HG03159 (cell line): Measurements from ENCODE around the gene HOXA2.

Experiments
- ATAC-seq: cut with Tn5 transposase; IDR thresholded peaks from one replicate; pipeline ENCODE4 v1.9.1; 2021; ENCODE audit warnings: mild to moderate bottlenecking, moderate library complexity; ENCODE audit not compliant: unreplicated experiment

The HOXA2 gene

GRCh38 chr7:27112955-27113949 is 10.8 kb upstream of the HOXA2 start:
- ATAC-seq: no peak

DNA sequence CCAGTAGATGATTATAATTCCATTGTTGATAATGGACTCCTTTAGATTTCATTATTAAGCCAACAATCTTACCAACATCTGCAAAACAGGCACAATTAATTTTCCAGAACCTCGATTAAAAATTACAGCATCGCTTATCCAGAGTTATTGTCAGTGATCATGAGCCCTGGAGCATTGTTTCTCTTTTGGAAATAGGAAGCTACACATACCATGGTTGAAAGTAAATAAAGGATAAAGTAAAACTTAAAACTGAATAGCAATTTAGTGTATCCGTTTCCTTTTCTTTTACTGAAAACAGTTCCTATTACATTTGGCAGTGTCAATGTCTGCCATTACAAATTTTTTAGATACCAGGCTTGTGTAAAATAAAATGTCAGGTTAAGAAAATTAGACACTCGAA is 9.9 kb upstream of the HOXA2 start:
- ATAC-seq: no peak

DNA sequence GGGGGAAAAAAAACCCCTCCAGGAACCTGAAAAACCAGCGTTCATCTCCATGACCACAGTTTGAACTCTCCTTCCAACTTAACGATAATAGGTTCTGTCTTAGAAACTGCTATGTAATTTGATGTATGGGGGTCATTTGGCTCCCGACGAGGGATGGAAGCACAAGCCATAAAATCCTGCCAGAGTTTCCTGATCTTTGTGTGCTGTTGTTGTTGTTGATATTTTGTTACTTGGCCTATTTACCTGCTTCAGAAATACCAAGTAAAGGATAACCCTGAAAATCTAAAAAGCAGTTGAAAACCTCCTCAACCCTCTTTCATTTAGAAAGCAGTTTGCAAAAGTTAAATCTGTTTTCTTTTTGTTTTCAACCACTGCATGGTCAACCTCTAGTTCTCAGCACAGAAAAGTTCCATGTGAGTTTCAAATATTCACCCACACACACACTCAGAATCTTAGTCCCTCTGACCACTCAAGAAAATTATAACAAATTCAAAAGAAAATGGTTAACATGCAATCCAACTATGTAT is 9.3 kb upstream of the HOXA2 start:
- ATAC-seq: no peak

DNA sequence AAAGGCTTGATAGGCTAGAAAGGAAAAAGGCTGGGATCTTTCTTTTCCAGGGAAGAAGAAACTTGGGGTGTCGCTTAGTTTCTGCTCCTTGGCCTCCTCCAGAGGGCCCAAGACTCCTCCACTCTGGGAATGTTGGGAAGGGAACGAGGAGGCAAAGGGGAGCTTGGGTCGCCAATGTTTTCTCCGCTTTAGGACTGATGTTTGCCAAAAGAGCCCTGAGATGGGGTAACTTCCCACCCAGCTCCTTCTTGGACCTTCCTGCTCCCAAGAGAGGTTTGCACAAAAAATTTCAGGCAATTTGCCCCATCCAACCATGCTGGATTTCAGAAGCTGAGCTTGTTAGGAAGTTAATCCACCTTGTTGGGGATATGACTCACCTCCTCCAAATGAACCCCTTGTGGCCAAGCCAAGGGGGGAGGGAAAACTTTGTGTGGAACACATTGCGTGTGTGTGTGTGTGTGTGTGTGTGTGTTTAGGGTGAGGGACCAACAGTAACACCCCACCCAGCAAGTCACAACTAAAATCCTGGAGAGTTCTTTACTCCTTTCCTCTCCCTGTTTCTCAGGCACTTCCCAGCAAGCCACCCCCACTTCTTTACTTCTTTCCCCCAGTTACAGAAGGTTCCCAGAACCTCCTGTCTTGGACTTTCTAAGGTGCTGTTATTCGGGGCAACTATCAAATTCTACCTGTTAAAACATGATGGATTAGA is 8.7 kb upstream of the HOXA2 start:
- ATAC-seq: no peak

DNA sequence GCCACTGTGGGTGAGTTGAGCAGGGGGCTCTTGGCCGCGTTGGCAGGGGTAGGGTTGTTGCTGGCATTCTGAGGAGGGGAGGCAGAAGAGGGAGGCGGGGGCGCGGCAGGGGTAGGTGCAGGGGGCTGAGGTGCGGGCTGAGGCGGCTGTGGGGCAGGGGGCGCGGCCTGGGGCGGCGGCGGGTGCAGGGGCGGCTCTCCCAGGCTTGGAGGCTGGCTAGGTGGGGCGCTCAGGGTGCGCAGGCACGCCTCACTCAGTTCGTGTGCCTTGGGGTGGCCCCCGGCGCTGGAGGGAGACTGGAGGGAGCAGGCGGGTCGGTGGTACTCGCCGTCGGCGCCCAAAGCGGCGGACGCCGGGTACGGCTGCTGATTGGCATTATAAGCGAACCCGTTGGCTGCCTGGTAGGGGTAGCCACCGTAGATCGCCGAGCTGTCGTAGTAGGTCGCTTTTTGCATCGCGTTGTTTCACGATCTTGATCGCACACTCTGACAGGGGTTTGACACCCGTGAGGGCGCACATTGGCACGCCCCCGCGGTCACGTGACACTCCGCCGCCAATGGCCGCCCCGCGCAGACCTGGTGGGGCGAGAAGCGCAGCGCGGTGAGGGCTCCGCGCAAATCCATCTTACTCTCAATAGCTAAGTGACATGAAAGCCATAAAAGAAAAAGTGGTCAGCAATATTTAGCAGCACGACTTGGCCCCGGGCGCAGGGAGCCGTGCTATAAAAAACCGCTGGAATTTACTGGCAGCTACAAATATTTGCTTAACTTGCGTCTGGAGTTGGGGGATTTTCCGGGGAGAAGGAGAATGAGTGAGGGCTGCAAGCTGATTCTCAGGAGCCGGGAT is 7.9 kb upstream of the HOXA2 start:
- ATAC-seq: no peak

GRCh38 chr7:27109466-27110185 is 7.1 kb upstream of the HOXA2 start:
- ATAC-seq: no peak

DNA sequence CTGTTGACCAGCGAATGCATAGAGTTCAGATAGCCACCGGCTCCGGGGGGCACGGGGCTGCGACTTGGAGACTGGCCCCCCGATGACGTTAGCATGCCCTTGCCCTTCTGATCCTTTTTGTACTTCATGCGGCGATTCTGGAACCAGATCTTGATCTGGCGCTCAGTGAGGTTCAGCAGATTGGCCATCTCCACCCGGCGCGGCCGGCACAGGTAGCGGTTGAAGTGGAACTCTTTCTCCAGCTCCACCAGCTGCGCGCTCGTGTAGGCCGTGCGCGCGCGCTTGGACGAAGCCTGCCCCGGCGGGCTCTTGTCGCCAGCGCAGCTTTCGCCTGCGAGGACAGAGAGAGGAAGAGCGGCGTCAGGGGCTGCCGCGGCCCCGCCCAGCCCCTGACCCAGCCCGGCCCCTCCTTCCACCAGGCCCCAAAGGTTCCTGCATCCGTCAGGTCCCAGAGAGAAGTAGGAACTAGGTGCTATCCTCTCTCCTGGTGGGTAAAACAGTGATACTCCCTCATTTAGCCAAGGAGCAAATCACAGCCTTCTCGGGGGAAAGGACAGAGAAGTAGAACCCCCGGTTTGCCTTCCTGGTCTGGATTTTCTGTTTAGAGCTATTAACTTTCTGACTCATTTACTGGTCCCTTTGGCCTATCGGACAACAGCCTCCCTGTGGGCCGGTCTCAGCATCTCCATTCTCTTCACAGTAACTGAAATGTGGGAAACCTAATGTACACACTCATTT is 6.1 kb upstream of the HOXA2 start:
- no peak for ATAC-seq

DNA sequence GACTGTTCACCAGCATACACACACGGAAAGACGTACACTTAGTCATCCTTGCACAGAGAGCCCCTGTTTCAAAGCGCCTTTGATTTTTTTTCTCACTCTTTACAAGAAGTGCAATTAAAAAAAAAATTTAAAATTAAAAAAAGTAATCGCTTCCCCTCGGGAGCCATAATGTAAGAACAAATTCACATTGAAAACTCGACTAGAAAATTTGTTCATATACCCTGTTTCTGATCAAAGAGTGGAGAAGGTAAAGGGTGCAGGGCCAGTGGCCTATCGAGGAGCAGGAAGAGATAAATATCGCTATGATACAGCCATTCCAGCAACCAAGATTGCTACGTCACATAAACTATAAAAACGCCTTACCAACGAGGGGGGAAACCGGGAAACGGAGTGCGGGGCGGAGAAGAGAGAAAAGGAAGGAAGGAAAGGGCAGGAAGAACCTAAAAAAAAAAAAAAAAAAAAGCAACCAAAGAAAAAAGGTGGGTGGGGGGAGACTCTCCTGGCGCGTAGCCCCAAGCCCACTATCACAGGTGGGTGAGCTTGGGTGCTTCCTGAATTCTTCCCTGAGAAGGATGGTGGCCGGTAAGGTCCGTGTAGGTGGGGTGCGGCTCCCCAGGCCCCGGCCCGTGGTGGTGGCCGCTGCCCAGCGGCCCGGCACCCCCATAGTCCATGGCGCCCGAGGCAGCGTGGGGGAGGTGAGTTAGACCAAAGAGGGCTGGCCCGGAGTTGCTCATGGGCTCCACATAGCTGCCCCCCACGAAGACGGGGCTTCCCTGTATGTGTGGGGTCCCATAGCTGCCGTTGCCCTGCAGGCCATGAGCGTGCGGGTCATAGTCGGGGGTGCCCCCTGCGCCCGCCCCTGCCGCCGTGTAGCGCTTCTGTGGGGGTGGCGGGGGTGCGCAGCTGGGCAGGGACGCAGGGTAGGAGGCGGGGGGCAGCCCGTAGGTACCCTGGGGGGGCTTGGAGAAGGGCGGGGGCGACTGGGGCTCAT is 5.2 kb upstream of the HOXA2 start:
- no peak for ATAC-seq

DNA sequence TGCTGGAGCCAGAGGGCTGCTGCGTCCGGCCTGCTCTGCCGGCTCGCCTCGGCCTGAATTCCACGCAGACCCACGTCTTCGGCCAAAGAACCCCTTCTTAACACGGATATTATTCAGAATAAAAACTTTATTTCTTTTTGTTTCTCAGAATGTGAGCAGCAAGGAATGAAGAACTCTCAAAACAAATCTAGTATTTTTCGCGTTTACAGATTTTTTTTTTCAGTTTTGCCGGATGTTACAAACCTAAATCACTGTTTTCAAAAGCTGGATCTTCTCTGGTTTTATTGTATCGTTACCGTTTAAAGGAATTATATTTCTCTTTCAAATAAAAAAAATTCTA is 4.4 kb upstream of the HOXA2 start:
- no peak for ATAC-seq

- no peak for ATAC-seq
Observed at GRCh38 chr7:27106181-27106900, 3.9 kb upstream of the HOXA2 start.

- ATAC-seq: no peak
Observed at GRCh38 chr7:27105301-27106031, 3.0 kb upstream of the HOXA2 start.

- no peak for ATAC-seq
Observed at GRCh38 chr7:27104341-27105058, 2.0 kb upstream of the HOXA2 start.

DNA sequence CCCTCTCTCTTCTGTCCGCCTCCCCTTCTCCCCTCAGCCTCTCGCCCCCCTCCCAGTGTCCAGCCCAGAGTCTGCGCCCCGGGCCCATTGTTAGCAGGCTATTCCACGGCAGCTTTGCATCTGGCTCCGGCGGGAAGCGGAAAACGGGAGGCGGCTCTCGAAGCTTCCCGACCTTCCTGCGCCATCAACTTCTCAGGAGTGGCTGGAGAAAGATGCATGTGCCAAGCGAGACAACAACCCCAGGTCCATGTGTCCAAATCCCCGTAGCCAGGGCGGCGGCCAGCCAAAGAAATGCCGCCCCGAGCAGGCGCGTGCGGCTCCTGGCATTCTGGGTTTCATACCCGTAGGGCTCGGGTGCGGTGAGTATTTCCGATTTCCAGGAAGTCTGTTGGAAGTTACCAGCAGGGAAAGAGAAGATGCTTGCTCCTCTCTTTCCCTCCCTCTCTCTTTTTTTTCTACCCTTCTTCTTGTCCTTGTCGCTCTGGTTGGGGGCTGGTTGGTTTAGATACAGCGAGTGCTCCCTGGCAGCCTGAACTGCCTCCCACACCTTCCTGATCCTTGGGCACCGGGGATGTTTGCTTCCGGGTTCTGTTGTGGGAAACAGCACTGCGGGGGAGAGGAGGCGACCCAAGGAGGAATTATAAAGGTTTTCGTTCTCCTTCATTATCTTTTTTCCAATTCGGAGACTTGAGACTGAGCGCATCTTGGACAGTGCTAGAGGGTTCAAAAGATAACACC is 1.2 kb upstream of the HOXA2 start:
- no peak for ATAC-seq

DNA sequence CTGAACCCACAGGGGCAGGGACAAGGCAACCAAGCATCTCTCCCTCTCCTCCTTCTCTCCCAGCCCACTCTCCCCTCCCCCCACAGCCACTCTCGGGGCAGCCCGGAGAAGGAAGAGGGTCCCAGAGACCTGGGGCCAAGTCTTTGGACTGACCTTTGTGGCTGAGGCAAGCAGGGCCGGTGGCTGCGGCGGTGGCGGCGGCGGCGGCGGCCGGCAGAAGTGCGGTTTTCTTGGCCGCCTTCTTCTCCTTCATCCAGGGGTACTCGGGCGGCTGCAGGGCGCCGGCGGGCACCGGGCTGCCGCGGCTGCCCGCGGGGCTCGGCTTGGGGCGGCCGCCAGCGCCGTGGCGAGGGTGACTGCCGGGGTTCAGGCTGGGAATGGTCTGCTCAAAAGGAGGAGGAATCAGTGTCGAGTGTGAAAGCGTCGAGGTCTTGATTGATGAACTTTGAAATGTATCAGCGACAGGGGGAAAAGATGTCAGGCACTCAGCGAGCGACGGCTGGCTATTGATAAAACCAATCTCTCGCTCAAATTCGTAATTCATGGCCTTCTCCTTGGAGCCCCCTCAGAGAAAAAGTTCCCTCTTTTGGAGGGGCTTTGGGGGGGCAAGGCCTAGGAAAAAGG is 414 bp downstream of the HOXA2 start:
- ATAC-seq: no peak

DNA sequence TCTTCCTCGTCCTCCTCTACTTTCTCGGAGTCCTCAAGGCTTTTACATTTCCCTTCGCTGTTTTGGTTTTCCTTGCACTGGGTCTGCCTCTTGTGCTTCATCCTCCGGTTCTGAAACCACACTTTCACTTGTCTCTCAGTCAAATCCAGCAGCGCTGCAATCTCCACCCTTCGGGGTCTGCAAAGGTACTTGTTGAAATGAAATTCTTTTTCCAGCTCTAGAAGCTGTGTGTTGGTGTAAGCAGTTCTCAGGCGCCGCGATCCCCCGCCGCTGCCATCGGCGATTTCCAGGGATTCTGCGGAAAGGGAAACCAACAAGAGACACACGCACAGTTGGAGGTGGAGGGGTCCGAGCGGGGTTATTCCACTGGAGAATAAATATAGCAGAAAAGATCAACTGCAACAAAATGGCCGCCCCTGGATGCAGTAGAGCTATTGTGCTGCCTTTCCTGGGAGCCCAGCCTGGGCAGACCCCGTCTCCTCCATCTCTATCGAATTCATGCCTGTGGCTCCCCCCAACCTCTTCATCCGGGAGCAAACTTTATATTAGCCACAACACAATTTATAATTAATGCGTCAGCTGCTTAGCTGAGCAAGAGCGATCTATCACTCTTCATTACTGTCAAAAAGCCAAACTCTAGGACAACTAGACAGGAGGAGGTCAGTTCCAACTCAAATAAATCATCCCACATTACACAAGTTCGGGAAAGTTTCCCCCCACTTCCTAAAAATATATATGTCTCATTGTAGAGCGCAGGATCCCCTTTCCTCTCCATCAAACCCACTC is 1.1 kb downstream of the HOXA2 start:
- ATAC-seq: no peak
